Vagina (tissue), 2 donors: ENCODE results near the gene ATIC.

Source experiments
- CTCF ChIP-seq, 3 experiments: fragments of 450-650 bp in 2 of 3; fragments of 200-600 bp in 1 of 3; sonication (generic) in 1 of 3; IDR thresholded peaks; one replicate each; pipeline ENCODE4 v1.5.1; 2017 to 2019; ENCODE audit warnings: antibody characterized with exemption in 3 of 3, mild to moderate bottlenecking in 2 of 3, moderate library complexity in 2 of 3
- POLR2AphosphoS5 ChIP-seq, 2 donors: sonication (generic); formaldehyde crosslinking; IDR thresholded peaks; one replicate each; pipeline ENCODE4 v1.9.0; 2017; ENCODE audit warnings: antibody characterized with exemption in 2 of 2, mild to moderate bottlenecking in 2 of 2, low read depth in 1 of 2; ENCODE audit not compliant: insufficient read depth in 1 of 2

- TF ChIP-seq CTCF (IDR thresholded peaks at IDR 0.05) (no peak), POLR2AphosphoS5 (IDR thresholded peaks at IDR 0.05; ENCODE audit: insufficient read depth in 1 of 2, low read depth in 1 of 2) (no peak)
Observed at GRCh38 chr2:215264374-215264773, 47.5 kb upstream of the ATIC start.
